HFFc6 (cell line): ENCODE data around the gene CALHM6. TPM values are rescaled to one million over a fixed set of nuclear protein-coding genes. Genes with fewer than 3 reads are reported as not detected.

ENCODE experiments used
- DNase-seq: peaks from one replicate; pipeline ENCODE4 v3.0.0-alpha.2; 2018
- H3K27ac Mint-ChIP-seq: 2 replicates; pipeline ENCODE4 v1.8.0; 2020; ENCODE audit warnings: mild to moderate bottlenecking, mixed read lengths
- H3K27me3 Mint-ChIP-seq: 2 replicates; pipeline ENCODE4 v1.8.0; 2021; ENCODE audit warnings: mild to moderate bottlenecking, moderate library complexity, mixed read lengths; ENCODE audit not compliant: insufficient read depth
- H3K36me3 Mint-ChIP-seq: 2 replicates; pipeline ENCODE4 v1.8.0; 2021; ENCODE audit warnings: low read depth, mixed read lengths
- H3K4me1 Mint-ChIP-seq: 2 replicates; pipeline ENCODE4 v1.8.0; 2020; ENCODE audit warnings: low read depth, mixed read lengths
- H3K4me3 Mint-ChIP-seq: 2 replicates; pipeline ENCODE4 v1.8.0; 2020; ENCODE audit warnings: mild to moderate bottlenecking, moderate library complexity, mixed read lengths
- H3K9me3 Mint-ChIP-seq: 2 replicates; pipeline ENCODE4 v1.8.0; 2020; ENCODE audit warnings: mild to moderate bottlenecking, mixed read lengths
- CTCF ChIP-seq: fragments of 200-600 bp; sonication (generic); IDR thresholded peaks from 2 replicates; pipeline ENCODE4 v1.5.0; 2021; ENCODE audit warnings: antibody characterized with exemption, mild to moderate bottlenecking
- total RNA-seq, 6 experiments: library from RNA; stranded (reverse); fragmentation: NEBNext Ultra II Directional; extraction: Animal tissue kit (Norgen Biotek cat#: 25700); gene quantifications; 2 replicates in 1 of 6; 3 replicates in 5 of 6; pipeline ENCODE4 v1.2.3, GENCODE V29; 2021

Gene CALHM6
- total RNA-seq, 6 experiments from 2014 or later, result 0.31 to 2.1 (median 1.0) TPM; not detected in 2

- Mint-ChIP-seq H3K27ac (no peak overlapping the region), H3K4me3 (no peak overlapping the region)
- no peak for TF ChIP-seq CTCF
Observed at GRCh38 chr6:116475141-116475540, 14.0 kb downstream of the CALHM6 start.

GRCh38 chr6:116476002-116476678, 15.0 kb downstream of the CALHM6 start:
- H3K27me3 Mint-ChIP-seq, result no peaks in the 10 kb centered on the region
- peaks cover 28% of the 10 kb centered on the region for H3K4me1 Mint-ChIP-seq
- TF ChIP-seq CTCF, result no peak
- no peak overlapping the region; the same call in 1 of the 2 replicates for H3K4me3 Mint-ChIP-seq
- DNase-seq, result no peak
- no peaks in the 10 kb centered on the region for H3K9me3 Mint-ChIP-seq
- no peaks in the 10 kb centered on the region for H3K36me3 Mint-ChIP-seq
- no peak overlapping the region for H3K27ac Mint-ChIP-seq

More at GRCh38 chr6:116475141-116475540, 14.0 kb downstream of the CALHM6 start:
- Mint-ChIP-seq H3K27me3 (no peaks in the 10 kb centered on the region), H3K4me1 (peaks cover 28% of the 10 kb centered on the region), H3K9me3 (no peaks in the 10 kb centered on the region), H3K36me3 (no peaks in the 10 kb centered on the region)
- DNase-seq, result no peak

- no peaks in the 10 kb centered on the region for H3K9me3 Mint-ChIP-seq
- no peak for DNase-seq
- H3K36me3 Mint-ChIP-seq, result no peaks in the 10 kb centered on the region
- TF ChIP-seq CTCF, result no peak
- peaks cover 13% of the 10 kb centered on the region for H3K4me1 Mint-ChIP-seq
- peaks cover 10% of the 10 kb centered on the region for H3K27me3 Mint-ChIP-seq
- H3K27ac Mint-ChIP-seq, result no peak overlapping the region
- H3K4me3 Mint-ChIP-seq, result no peak overlapping the region
Observed at GRCh38 chr6:116482780-116483179, 21.6 kb downstream of the CALHM6 start.

GRCh38 chr6:116483616-116484015, 22.4 kb downstream of the CALHM6 start:
- no peak overlapping the region for H3K27ac Mint-ChIP-seq
- H3K9me3 Mint-ChIP-seq, result no peaks in the 10 kb centered on the region
- no peaks in the 10 kb centered on the region for H3K36me3 Mint-ChIP-seq
- peaks cover 13% of the 10 kb centered on the region for H3K4me1 Mint-ChIP-seq
- no peak for DNase-seq
- no peak for TF ChIP-seq CTCF
- H3K27me3 Mint-ChIP-seq, result peaks cover 10% of the 10 kb centered on the region
- H3K4me3 Mint-ChIP-seq, result no peak overlapping the region

- Mint-ChIP-seq H3K4me3 (no peak overlapping the region), H3K9me3 (no peaks in the 10 kb centered on the region; the same call in 1 of the 2 replicates), H3K27ac (0 out of 2 replicates have a peak overlapping the region, but pooled peaks have one; percentile 5), H3K27me3 (peaks cover 18% of the 10 kb centered on the region), H3K4me1 (peaks cover 13% of the 10 kb centered on the region), H3K36me3 (no peaks in the 10 kb centered on the region)
- TF ChIP-seq CTCF, result no peak
- DNase-seq, result no peak
Observed at GRCh38 chr6:116485559-116486184, 24.5 kb downstream of the CALHM6 start.
